SU-DHL-6 (cell line): Measurements from ENCODE around the gene KIF13A.

Experiments
- H2AFZ ChIP-seq: fragments of 200-600 bp; sonication (generic); 2 replicates; pipeline ENCODE4 v1.6.1; 2014; ENCODE audit warnings: low read depth, mild to moderate bottlenecking, moderate library complexity, mixed read lengths, antibody characterized with exemption, low read length; ENCODE audit not compliant: severe bottlenecking
- H3F3A ChIP-seq: fragments of 200-600 bp; shearing (Covaris generic); 2 replicates; pipeline ENCODE4 v1.6.0; 2016; ENCODE audit warnings: antibody characterized with exemption, mild to moderate bottlenecking; ENCODE audit not compliant: insufficient read depth
- H3K27ac ChIP-seq: fragments of 200-600 bp; sonication (generic); 2 replicates; pipeline ENCODE4 v1.5.1; 2016; ENCODE audit warnings: low read depth, mild to moderate bottlenecking, low read length, moderate library complexity, mixed read lengths
- H3K27me3 ChIP-seq: fragments of 200-600 bp; sonication (generic), shearing (Covaris generic); 2 replicates; pipeline ENCODE4 v1.6.0; 2014; ENCODE audit warnings: mild to moderate bottlenecking, low read length
- H3K36me3 ChIP-seq: fragments of 200-600 bp; sonication (generic); 2 replicates; pipeline ENCODE4 v1.6.1; 2014; ENCODE audit warnings: mild to moderate bottlenecking, low read length, mixed read lengths
- H3K4me2 ChIP-seq: fragments of 300-600, 200-600 bp; shearing (Covaris generic), sonication (generic); 2 replicates; pipeline ENCODE4 v1.6.0; 2014; ENCODE audit warnings: low read length, low read depth, mild to moderate bottlenecking; ENCODE audit not compliant: poor library complexity, severe bottlenecking
- H3K4me3 ChIP-seq: fragments of 200-600 bp; sonication (generic); 2 replicates; pipeline ENCODE4 v1.5.1; 2014; ENCODE audit warnings: antibody characterized with exemption, low read length, mild to moderate bottlenecking, mixed read lengths; ENCODE audit not compliant: insufficient read depth, poor library complexity, severe bottlenecking
- H3K79me2 ChIP-seq: fragments of 200-600 bp; sonication (generic); 2 replicates; pipeline ENCODE4 v1.6.1; 2014; ENCODE audit warnings: mild to moderate bottlenecking, low read length, moderate library complexity; ENCODE audit not compliant: insufficient read depth
- H3K9ac ChIP-seq: fragments of 200-600 bp; sonication (generic); 2 replicates; pipeline ENCODE4 v1.7.0; 2014; ENCODE audit warnings: mild to moderate bottlenecking, low read length
- H3K9me2 ChIP-seq: fragments of 200-600 bp; sonication (generic); replicated peaks from 2 replicates; pipeline ENCODE4 v1.6.1; 2014; ENCODE audit warnings: low read length; ENCODE audit not compliant: insufficient read depth
- H3K9me3 ChIP-seq: fragments of 200-600 bp; sonication (generic); 2 replicates; pipeline ENCODE4 v1.6.1; 2014; ENCODE audit warnings: low read length, mixed read lengths; ENCODE audit not compliant: insufficient read depth
- H4K20me1 ChIP-seq: fragments of 200-600 bp; sonication (generic); 2 replicates; pipeline ENCODE4 v1.6.1; 2014; ENCODE audit warnings: low read depth, mild to moderate bottlenecking, antibody characterized with exemption, low read length, moderate library complexity, mixed read lengths
- CTCF ChIP-seq: fragments of 200-600 bp; sonication (generic); IDR thresholded peaks from one replicate; pipeline ENCODE4 v1.5.1; 2017; ENCODE audit warnings: antibody characterized with exemption, mild to moderate bottlenecking, low read length, moderate library complexity; ENCODE audit not compliant: insufficient read depth, poor library complexity, severe bottlenecking
- EZH2phosphoT487 ChIP-seq: fragments of 200-600 bp; sonication (generic), shearing (Covaris generic); conservative IDR thresholded peaks from 2 replicates; pipeline ENCODE4 v1.6.1; 2018; ENCODE audit warnings: mild to moderate bottlenecking, antibody characterized with exemption, low read length, moderate library complexity, mixed read lengths

Gene KIF13A

GRCh38 chr6:17856306-17856705, 131.1 kb downstream of the KIF13A start:
- Histone ChIP-seq H3K9ac (no peak overlapping the region), H3K27ac (no peak overlapping the region), H3K4me3 (no peak overlapping the region), H3K79me2 (no peaks in the 10 kb centered on the region), H3K9me2 (no peaks in the 10 kb centered on the region), H3F3A (no peaks in the 10 kb centered on the region), H3K27me3 (no peaks in the 10 kb centered on the region), H3K36me3 (no peaks in the 10 kb centered on the region), H3K4me2 (no peak overlapping the region), H2AFZ (no peak overlapping the region), H4K20me1 (no peaks in the 10 kb centered on the region), H3K9me3 (no peaks in the 10 kb centered on the region)
- no peak for TF ChIP-seq EZH2phosphoT487
- TF ChIP-seq CTCF = no peak

GRCh38 chr6:17855381-17855780, 132.1 kb downstream of the KIF13A start:
- Histone ChIP-seq H3K79me2 (no peaks in the 10 kb centered on the region), H3K4me3 (no peak overlapping the region), H3K27ac (no peak overlapping the region), H3K9me3 (no peaks in the 10 kb centered on the region), H3F3A (no peaks in the 10 kb centered on the region), H3K27me3 (no peaks in the 10 kb centered on the region), H4K20me1 (no peaks in the 10 kb centered on the region), H3K9me2 (no peaks in the 10 kb centered on the region), H3K36me3 (no peaks in the 10 kb centered on the region), H3K9ac (no peak overlapping the region), H2AFZ (no peak overlapping the region), H3K4me2 (no peak overlapping the region)
- no peak for TF ChIP-seq CTCF
- TF ChIP-seq EZH2phosphoT487 = no peak

- no peak overlapping the region for H3K27ac ChIP-seq
- TF ChIP-seq CTCF (no peak), EZH2phosphoT487 (no peak)
Observed at GRCh38 chr6:17853533-17853932, 133.9 kb downstream of the KIF13A start.

More at GRCh38 chr6:17853533-17853932, 133.9 kb downstream of the KIF13A start:
- no peaks in the 10 kb centered on the region for H4K20me1 ChIP-seq
- no peak overlapping the region for H3K9ac ChIP-seq
- no peaks in the 10 kb centered on the region for H3K79me2 ChIP-seq
- no peaks in the 10 kb centered on the region for H3K9me2 ChIP-seq
- no peak overlapping the region for H3K4me2 ChIP-seq
- no peaks in the 10 kb centered on the region for H3K9me3 ChIP-seq
- H3F3A ChIP-seq = no peaks in the 10 kb centered on the region
- H2AFZ ChIP-seq = no peak overlapping the region
- H3K27me3 ChIP-seq = no peaks in the 10 kb centered on the region
- no peaks in the 10 kb centered on the region for H3K36me3 ChIP-seq
- H3K4me3 ChIP-seq = no peak overlapping the region
